IMR-90 (cell line): ENCODE results near the gene HERC6. TPM values are rescaled to one million over a fixed set of nuclear protein-coding genes. Genes with fewer than 3 reads are reported as not detected.

Experiments
- ATAC-seq: fragments of 200-7000 bp; cut with Tn5 transposase; 2 replicates; pipeline ENCODE4 v1.9.1; 2020; ENCODE audit warnings: low read depth, mild to moderate bottlenecking, moderate library complexity
- BruUV-seq: library from RNA; stranded (reverse); fragments of 400-500 nt; replicated peaks from 2 replicates; lab custom pipeline; 2021; lab: Mats Ljungman, UMichigan
- CTCF ChIA-PET: fragments of 300-600 bp; formaldehyde crosslinking; extraction: SDS; loops from one replicate; lab custom pipeline; 2021; ENCODE audit warnings: antibody characterized with exemption; lab: Yijun Ruan, JAX
- POLR2A ChIA-PET: fragments of 300-600 bp; sonication (Branson Sonifier 250); formaldehyde crosslinking; loops from one replicate; lab custom pipeline; 2022; ENCODE audit warnings: antibody characterized with exemption; ENCODE audit not compliant: unreplicated experiment; lab: Charles Lee
- DNase-seq: peaks from one replicate; pipeline ENCODE4 v3.0.0; 2013
- H2AFZ ChIP-seq: replicated peaks from 2 replicates; pipeline ENCODE3; 2013; ENCODE audit warnings: low read length, mild to moderate bottlenecking; ENCODE audit not compliant: poor library complexity
- H2AK5ac ChIP-seq: 2 replicates; pipeline ENCODE4 v1.6.1; 2013; ENCODE audit warnings: low read depth, low read length, inconsistent platforms
- H2AK9ac ChIP-seq: replicated peaks from 2 replicates; pipeline ENCODE3; 2013; ENCODE audit warnings: mild to moderate bottlenecking, low read depth, low read length, moderate library complexity; ENCODE audit not compliant: poor library complexity
- H2BK120ac ChIP-seq: 2 replicates; pipeline ENCODE4 v1.6.1; 2013; ENCODE audit warnings: low read depth, low read length, inconsistent platforms
- H2BK15ac ChIP-seq: 3 replicates; pipeline ENCODE4 v1.6.1; 2013; ENCODE audit warnings: low read depth, low read length, inconsistent platforms
- H2BK20ac ChIP-seq: 2 replicates; pipeline ENCODE4 v1.6.1; 2013; ENCODE audit warnings: low read depth, mild to moderate bottlenecking, inconsistent platforms, low read length, moderate library complexity
- H2BK5ac ChIP-seq: 2 replicates; pipeline ENCODE4 v1.6.1; 2013; ENCODE audit warnings: mild to moderate bottlenecking, low read depth, low read length, inconsistent platforms; ENCODE audit not compliant: poor library complexity, severe bottlenecking
- H3K14ac ChIP-seq: replicated peaks from 2 replicates; pipeline ENCODE4 v1.6.1; 2013; ENCODE audit warnings: low read depth, low read length, inconsistent platforms
- H3K18ac ChIP-seq: 2 replicates; pipeline ENCODE4 v1.6.1; 2013; ENCODE audit warnings: low read depth, low read length, control low read depth
- H3K23ac ChIP-seq: 2 replicates; pipeline ENCODE4 v1.6.1; 2013; ENCODE audit warnings: low read depth, low read length, inconsistent platforms
- H3K27ac ChIP-seq: 2 replicates; pipeline ENCODE4 v1.5.1; 2013; ENCODE audit warnings: mild to moderate bottlenecking, control low read depth, low read length; ENCODE audit not compliant: insufficient read depth
- H3K27me3 ChIP-seq: 2 replicates; pipeline ENCODE4 v1.6.1; 2013; ENCODE audit warnings: low read length; ENCODE audit not compliant: control insufficient read depth, insufficient read depth
- H3K36me3 ChIP-seq: 2 replicates; pipeline ENCODE4 v1.6.1; 2013; ENCODE audit warnings: low read length, mixed read lengths; ENCODE audit not compliant: control insufficient read depth, insufficient read depth
- H3K4ac ChIP-seq: 2 replicates; pipeline ENCODE4 v1.6.1; 2013; ENCODE audit warnings: low read depth, low read length, inconsistent platforms
- H3K4me1 ChIP-seq: 2 replicates; pipeline ENCODE4 v1.6.1; 2013; ENCODE audit warnings: low read length, mixed read lengths; ENCODE audit not compliant: control insufficient read depth, insufficient read depth
- H3K4me2 ChIP-seq: 2 replicates; pipeline ENCODE4 v1.6.1; 2013; ENCODE audit warnings: low read depth, mild to moderate bottlenecking, control low read depth, low read length, moderate library complexity
- H3K4me3 ChIP-seq: 2 replicates; pipeline ENCODE4 v1.5.1; 2013; ENCODE audit warnings: low read depth, mild to moderate bottlenecking, control low read depth, low read length, moderate library complexity; ENCODE audit not compliant: insufficient read depth
- H3K56ac ChIP-seq: 2 replicates; pipeline ENCODE4 v1.6.1; 2013; ENCODE audit warnings: low read length, inconsistent platforms; ENCODE audit not compliant: insufficient read depth; ENCODE audit errors: extremely low read depth
- H3K79me1 ChIP-seq, 2 experiments: 2 replicates each; pipeline ENCODE4 v1.6.1; 2013; ENCODE audit warnings: low read length in 2 of 2, inconsistent platforms in 1 of 2, low read depth in 1 of 2
- H3K9ac ChIP-seq: 2 replicates; pipeline ENCODE4 v1.6.1; 2013; ENCODE audit warnings: low read depth, low read length, control low read depth
- H3K9me1 ChIP-seq: 2 replicates; pipeline ENCODE4 v1.6.1; 2013; ENCODE audit warnings: low read length, inconsistent platforms; ENCODE audit not compliant: insufficient read depth
- H3K9me3 ChIP-seq: 2 replicates; pipeline ENCODE4 v1.6.1; 2013; ENCODE audit warnings: low read length; ENCODE audit not compliant: control insufficient read depth, insufficient read depth
- H4K20me1 ChIP-seq: 2 replicates; pipeline ENCODE4 v1.6.1; 2013; ENCODE audit warnings: low read length, inconsistent platforms; ENCODE audit not compliant: insufficient read depth
- H4K5ac ChIP-seq: 2 replicates; pipeline ENCODE4 v1.6.1; 2013; ENCODE audit warnings: mild to moderate bottlenecking, low read depth, low read length, control low read depth
- H4K8ac ChIP-seq, 2 experiments: 2 replicates each; pipeline ENCODE4 v1.6.1; 2013; ENCODE audit warnings: low read depth in 2 of 2, low read length in 2 of 2, control low read depth in 1 of 2, inconsistent platforms in 1 of 2
- H4K91ac ChIP-seq: 2 replicates; pipeline ENCODE4 v1.6.1; 2013; ENCODE audit warnings: low read depth, low read length, inconsistent platforms; ENCODE audit not compliant: insufficient read depth
- BHLHE40 ChIP-seq: fragments of 150-350 bp; IDR thresholded peaks from 2 replicates; pipeline ENCODE4 v1.6.1; 2016; ENCODE audit warnings: mild to moderate bottlenecking, low read depth, low read length
- CEBPB ChIP-seq: IDR thresholded peaks from 2 replicates; pipeline ENCODE4 v1.6.1; 2012; ENCODE audit warnings: low read depth, low read length, improper control_type of control experiment
- CHD1 ChIP-seq: IDR thresholded peaks from 2 replicates; pipeline ENCODE4 v1.6.1; 2012; ENCODE audit warnings: low read depth, low read length, improper control_type of control experiment
- CTCF ChIP-seq: conservative IDR thresholded peaks from 2 replicates; pipeline ENCODE4 v1.5.1; 2012; ENCODE audit warnings: mild to moderate bottlenecking, low read depth, low read length, improper control_type of control experiment
- ELK1 ChIP-seq: fragments of 150-350 bp; IDR thresholded peaks from 2 replicates; pipeline ENCODE4 v1.6.1; 2016; ENCODE audit warnings: low read depth, mild to moderate bottlenecking, low read length, moderate library complexity, borderline replicate concordance
- FOS ChIP-seq: fragments of 150-350 bp; IDR thresholded peaks from 2 replicates; pipeline ENCODE4 v1.6.1; 2016; ENCODE audit warnings: low read depth, low read length
- MAFK ChIP-seq: IDR thresholded peaks from 2 replicates; pipeline ENCODE4 v1.6.1; 2012; ENCODE audit warnings: low read depth, low read length, improper control_type of control experiment
- MAZ ChIP-seq: IDR thresholded peaks from 2 replicates; pipeline ENCODE4 v1.6.1; 2012; ENCODE audit warnings: low read depth, mild to moderate bottlenecking, low read length, improper control_type of control experiment, moderate library complexity, borderline replicate concordance
- MXI1 ChIP-seq: IDR thresholded peaks from 2 replicates; pipeline ENCODE4 v1.6.1; 2012; ENCODE audit warnings: low read depth, mild to moderate bottlenecking, low read length, moderate library complexity, borderline replicate concordance
- NFE2L2 ChIP-seq: fragments of 150-350 bp; IDR thresholded peaks from 2 replicates; pipeline ENCODE4 v1.6.1; 2016; ENCODE audit warnings: low read depth, mild to moderate bottlenecking, low read length
- POLR2A ChIP-seq: IDR thresholded peaks from 2 replicates; pipeline ENCODE4 v1.6.1; 2012; ENCODE audit warnings: mild to moderate bottlenecking, low read depth, low read length
- RAD21 ChIP-seq: IDR thresholded peaks from 2 replicates; pipeline ENCODE4 v1.6.1; 2012; ENCODE audit warnings: low read length, improper control_type of control experiment
- RCOR1 ChIP-seq: IDR thresholded peaks from 2 replicates; pipeline ENCODE4 v1.6.1; 2012; ENCODE audit warnings: mild to moderate bottlenecking, low read length, improper control_type of control experiment; ENCODE audit not compliant: insufficient replicate concordance
- RFX5 ChIP-seq: IDR thresholded peaks from 2 replicates; pipeline ENCODE4 v1.8.0; 2012; ENCODE audit warnings: low read depth, mild to moderate bottlenecking, low read length, moderate library complexity
- SMC3 ChIP-seq: fragments of 150-350 bp; IDR thresholded peaks from 2 replicates; pipeline ENCODE4 v1.6.1; 2016; ENCODE audit warnings: low read depth, mild to moderate bottlenecking, antibody characterized with exemption, low read length, moderate library complexity
- USF2 ChIP-seq: fragments of 150-350 bp; IDR thresholded peaks from 2 replicates; pipeline ENCODE4 v1.6.1; 2017; ENCODE audit warnings: mild to moderate bottlenecking, antibody characterized with exemption, low read length, low read depth
- WGBS, 2 experiments: methylation state at CpG; one replicate each; pipeline versions ENCODE4 v1.1.5 to v1.1.7; 2013; ENCODE audit warnings: missing lambda C conversion rate in 2 of 2; ENCODE audit not compliant: insufficient read length in 1 of 2; ENCODE audit errors: extremely low coverage in 2 of 2; 5-methylcytosine and 5-hydroxymethylcytosine counted together
- dilution Hi-C: fragments of 300-500 bp; cut with HindIII; formaldehyde crosslinking; loops from one replicate; pipeline ENCODE4 v1.14.3; 2018; ENCODE audit warnings: low sequenced_read_pairs; ENCODE audit not compliant: unreplicated experiment
- in situ Hi-C: fragments of 300-500 bp; cut with MboI; formaldehyde crosslinking; loops from 3 replicates; pipeline ENCODE4 v1.14.3; 2019; ENCODE audit warnings: low sequenced_read_pairs, inconsistent platforms, mixed read lengths
- intact Hi-C: fragments of 100-400 bp; cut with micrococcal nuclease; formaldehyde crosslinking; loops from 2 replicates; pipeline ENCODE4 v1.10.0; 2022
- polyA plus RNA-seq, 3 experiments: library from polyadenylated mRNA; depleted of rRNA; stranded (reverse); fragments of >200 nt; gene quantifications; 2 replicates each; pipeline ENCODE4 v1.2.3, GENCODE V29; 2012; ENCODE audit warnings: low replicate concordance in 1 of 3
- total RNA-seq: library from RNA; depleted of rRNA; stranded (reverse); fragments of >200 nt; gene quantifications from 2 replicates; pipeline ENCODE4 v1.2.3, GENCODE V29; 2012

HERC6 gene
- total and polyA plus RNA-seq, 2 of the 4 experiments (the other 2 are of a cell fraction), result 0.53 to 1.6 TPM

- no peak for TF ChIP-seq MAFK
- TF ChIP-seq RFX5, result no peak
- TF ChIP-seq FOS, result no peak
- no peak for TF ChIP-seq RCOR1
- TF ChIP-seq CTCF, result no peak
- TF ChIP-seq BHLHE40, result no peak
- TF ChIP-seq POLR2A, result no peak
- TF ChIP-seq ELK1, result no peak
- TF ChIP-seq CEBPB, result no peak
- TF ChIP-seq NFE2L2, result no peak
- TF ChIP-seq RAD21, result no peak
- no peak for TF ChIP-seq MAZ
- TF ChIP-seq MXI1, result no peak
- no peak for TF ChIP-seq USF2
- no peak for TF ChIP-seq SMC3
- no peak for TF ChIP-seq CHD1
- no peaks in the 10 kb centered on the region for H4K20me1 ChIP-seq
- no peak overlapping the region for H3K4ac ChIP-seq
- no peaks in the 10 kb centered on the region for H3K9me1 ChIP-seq
- in situ Hi-C loops, result no loop called here
- H3K79me1 ChIP-seq, result no peaks in the 10 kb centered on the region
- ChIA-PET POLR2A (no interaction called here), CTCF (interaction anchor here (0.7 kb wide), 1 partner anchor 9 kb away, joined by 3 read pairs; no protein-coding TSS in a partner anchor)
- WGBS, 2 experiments, result no CpG with 5 or more reads among the region's 5 CpGs
- no peak overlapping the region for H3K56ac ChIP-seq
- no peaks in the 10 kb centered on the region for H3K4me1 ChIP-seq
- no peak overlapping the region for H2BK120ac ChIP-seq
- no peak overlapping the region for H3K14ac ChIP-seq
- H2AK9ac ChIP-seq, result no peak overlapping the region
- no peak overlapping the region for H4K91ac ChIP-seq
- ATAC-seq (no peak), DNase-seq (no peak)
- H3K36me3 ChIP-seq, result no peaks in the 10 kb centered on the region
- no peak overlapping the region for H3K23ac ChIP-seq
- no peaks in the 10 kb centered on the region for H3K9me3 ChIP-seq
- no peak overlapping the region for H2BK5ac ChIP-seq
- H2BK20ac ChIP-seq, result no peak overlapping the region
- H3K9ac ChIP-seq, result no peak overlapping the region
- H2AK5ac ChIP-seq, result no peak overlapping the region
- no peak overlapping the region for H3K27ac ChIP-seq
- peaks cover 2% of the 10 kb centered on the region; the same call in 1 of the 2 replicates for H3K27me3 ChIP-seq
- H3K18ac ChIP-seq, result no peak overlapping the region
- no peak overlapping the region for H2AFZ ChIP-seq
- dilution Hi-C loops, result no loop called here
- intact Hi-C loops, result no loop called here
- no peak overlapping the region for H4K5ac ChIP-seq
- H4K8ac ChIP-seq, result no peak overlapping the region
- H3K4me3 ChIP-seq, result no peak overlapping the region
- BruUV-seq, result no TSS peak
- no peak overlapping the region for H2BK15ac ChIP-seq
- no peak overlapping the region for H3K4me2 ChIP-seq
Measured at GRCh38 chr4:88477229-88477860, 98.7 kb downstream of the HERC6 start.
